ENCODE measurements around the gene KCTD21.

Gene KCTD21

GRCh38 chr11:78212586-78213371 lies 24.4 kb upstream of the KCTD21 start:
- H2AFZ ChIP-seq (ENCODE audit: low read depth, low read length, severe bottlenecking), result no peak overlapping the region
- no peak overlapping the region for H3K4me3 ChIP-seq (ENCODE audit: insufficient read depth, low read length, poor library complexity, severe bottlenecking)
- no peaks in the 10 kb centered on the region for H3K36me3 ChIP-seq (ENCODE audit: low read length)
- no peaks in the 10 kb centered on the region for H3K79me2 ChIP-seq (ENCODE audit: insufficient read depth, low read length)
- no peaks in the 10 kb centered on the region for H4K20me1 ChIP-seq (ENCODE audit: low read depth, low read length)
- H3K9me2 ChIP-seq (replicated peaks; ENCODE audit: insufficient read depth, low read length), result no peaks in the 10 kb centered on the region
- no peak overlapping the region for H3K4me2 ChIP-seq (ENCODE audit: low read depth, low read length, poor library complexity, severe bottlenecking)
- no peak overlapping the region for H3K27ac ChIP-seq (ENCODE audit: low read depth, low read length)
- TF ChIP-seq CTCF (IDR thresholded peaks at IDR 0.05; ENCODE audit: insufficient read depth, low read length, poor library complexity, severe bottlenecking), result no peak
- TF ChIP-seq EZH2phosphoT487 (conservative IDR thresholded peaks at IDR 0.05; ENCODE audit: low read length), result no peak
- H3K27me3 ChIP-seq (ENCODE audit: low read length), result no peaks in the 10 kb centered on the region
- no peak overlapping the region for H3K9ac ChIP-seq (ENCODE audit: low read length)
- H3K9me3 ChIP-seq (ENCODE audit: insufficient read depth, low read length), result no peaks in the 10 kb centered on the region
- H3F3A ChIP-seq (ENCODE audit: insufficient read depth), result no peaks in the 10 kb centered on the region

DNA sequence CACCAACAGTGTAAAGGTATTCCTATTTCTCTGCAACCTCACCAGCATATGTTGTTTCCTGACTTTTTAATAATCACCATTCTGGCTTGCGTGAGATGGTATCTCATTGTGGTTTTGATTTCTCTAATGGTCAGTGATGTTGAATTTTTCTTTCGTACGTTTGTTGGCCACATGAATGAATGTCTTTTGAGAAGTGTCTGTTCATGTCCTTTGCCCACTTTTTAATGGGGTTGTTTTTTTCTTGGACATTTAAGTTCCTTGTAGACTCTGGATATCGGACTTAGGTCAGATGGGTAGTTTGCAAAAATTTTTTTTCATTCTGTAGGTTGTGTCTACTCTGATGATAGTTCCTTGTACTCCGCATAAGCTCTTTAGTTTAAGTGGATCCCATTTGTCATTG lies 23.1 kb upstream of the KCTD21 start:
- H3K4me2 ChIP-seq (ENCODE audit: low read depth, low read length, poor library complexity, severe bottlenecking), result no peak overlapping the region
- H3K4me3 ChIP-seq (ENCODE audit: insufficient read depth, low read length, poor library complexity, severe bottlenecking), result no peak overlapping the region
- no peaks in the 10 kb centered on the region for H3K27me3 ChIP-seq (ENCODE audit: low read length)
- no peaks in the 10 kb centered on the region for H3K79me2 ChIP-seq (ENCODE audit: insufficient read depth, low read length)
- no peak for TF ChIP-seq CTCF (IDR thresholded peaks at IDR 0.05; ENCODE audit: insufficient read depth, low read length, poor library complexity, severe bottlenecking)
- no peak for TF ChIP-seq EZH2phosphoT487 (conservative IDR thresholded peaks at IDR 0.05; ENCODE audit: low read length)
- H4K20me1 ChIP-seq (ENCODE audit: low read depth, low read length), result no peaks in the 10 kb centered on the region
- H3K9me3 ChIP-seq (ENCODE audit: insufficient read depth, low read length), result no peaks in the 10 kb centered on the region
- H3K27ac ChIP-seq (ENCODE audit: low read depth, low read length), result no peak overlapping the region
- no peaks in the 10 kb centered on the region for H3K9me2 ChIP-seq (replicated peaks; ENCODE audit: insufficient read depth, low read length)
- no peaks in the 10 kb centered on the region for H3F3A ChIP-seq (ENCODE audit: insufficient read depth)
- no peak overlapping the region for H2AFZ ChIP-seq (ENCODE audit: low read depth, low read length, severe bottlenecking)
- H3K36me3 ChIP-seq (ENCODE audit: low read length), result no peaks in the 10 kb centered on the region
- H3K9ac ChIP-seq (ENCODE audit: low read length), result no peak overlapping the region

DNA sequence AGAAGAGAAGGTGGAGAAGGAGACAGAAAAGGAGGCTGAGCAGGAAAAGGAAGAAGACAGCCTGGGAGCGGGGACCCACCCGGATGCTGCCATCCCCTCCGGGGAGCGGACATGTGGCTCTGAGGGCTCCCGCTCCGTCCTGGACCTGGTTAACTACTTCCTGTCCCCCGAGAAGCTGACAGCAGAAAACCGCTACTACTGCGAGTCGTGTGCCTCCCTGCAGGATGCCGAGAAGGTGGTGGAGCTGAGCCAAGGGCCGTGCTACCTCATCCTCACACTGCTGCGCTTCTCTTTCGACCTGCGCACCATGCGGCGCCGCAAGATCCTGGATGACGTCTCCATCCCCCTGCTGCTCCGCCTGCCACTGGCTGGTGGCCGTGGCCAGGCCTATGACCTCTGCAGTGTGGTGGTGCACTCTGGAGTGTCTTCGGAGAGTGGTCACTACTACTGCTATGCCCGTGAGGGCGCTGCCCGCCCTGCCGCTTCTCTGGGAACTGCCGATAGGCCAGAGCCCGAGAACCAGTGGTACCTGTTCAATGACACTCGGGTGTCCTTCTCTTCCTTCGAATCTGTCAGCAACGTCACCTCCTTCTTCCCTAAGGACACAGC lies 21.7 kb upstream of the KCTD21 start:
- Histone ChIP-seq H3K4me3 (ENCODE audit: insufficient read depth, low read length, poor library complexity, severe bottlenecking) (no peak overlapping the region), H3F3A (ENCODE audit: insufficient read depth) (no peaks in the 10 kb centered on the region), H4K20me1 (ENCODE audit: low read depth, low read length) (no peaks in the 10 kb centered on the region), H3K9ac (ENCODE audit: low read length) (no peak overlapping the region), H3K27me3 (ENCODE audit: low read length) (no peaks in the 10 kb centered on the region), H3K4me2 (ENCODE audit: low read depth, low read length, poor library complexity, severe bottlenecking) (no peak overlapping the region), H3K79me2 (ENCODE audit: insufficient read depth, low read length) (no peaks in the 10 kb centered on the region), H3K9me3 (ENCODE audit: insufficient read depth, low read length) (no peaks in the 10 kb centered on the region), H2AFZ (ENCODE audit: low read depth, low read length, severe bottlenecking) (no peak overlapping the region), H3K36me3 (ENCODE audit: low read length) (no peaks in the 10 kb centered on the region), H3K9me2 (replicated peaks; ENCODE audit: insufficient read depth, low read length) (no peaks in the 10 kb centered on the region), H3K27ac (ENCODE audit: low read depth, low read length) (no peak overlapping the region)
- TF ChIP-seq EZH2phosphoT487 (conservative IDR thresholded peaks at IDR 0.05; ENCODE audit: low read length) (no peak), CTCF (IDR thresholded peaks at IDR 0.05; ENCODE audit: insufficient read depth, low read length, poor library complexity, severe bottlenecking) (no peak)
